HFFc6 (cell line): ENCODE measurements around the gene HCN2. TPM values are rescaled to one million over a fixed set of nuclear protein-coding genes. Genes with fewer than 3 reads are reported as not detected.

ENCODE experiments used
- DNase-seq: peaks from one replicate; pipeline ENCODE4 v3.0.0-alpha.2; 2018
- H3K27ac Mint-ChIP-seq: 2 replicates; pipeline ENCODE4 v1.8.0; 2020; ENCODE audit warnings: mild to moderate bottlenecking, mixed read lengths
- H3K27me3 Mint-ChIP-seq: 2 replicates; pipeline ENCODE4 v1.8.0; 2021; ENCODE audit warnings: mild to moderate bottlenecking, moderate library complexity, mixed read lengths; ENCODE audit not compliant: insufficient read depth
- H3K36me3 Mint-ChIP-seq: 2 replicates; pipeline ENCODE4 v1.8.0; 2021; ENCODE audit warnings: low read depth, mixed read lengths
- H3K4me1 Mint-ChIP-seq: 2 replicates; pipeline ENCODE4 v1.8.0; 2020; ENCODE audit warnings: low read depth, mixed read lengths
- H3K4me3 Mint-ChIP-seq: 2 replicates; pipeline ENCODE4 v1.8.0; 2020; ENCODE audit warnings: mild to moderate bottlenecking, moderate library complexity, mixed read lengths
- H3K9me3 Mint-ChIP-seq: 2 replicates; pipeline ENCODE4 v1.8.0; 2020; ENCODE audit warnings: mild to moderate bottlenecking, mixed read lengths
- total RNA-seq, 6 experiments: library from RNA; stranded (reverse); fragmentation: NEBNext Ultra II Directional; extraction: Animal tissue kit (Norgen Biotek cat#: 25700); gene quantifications; 2 replicates in 1 of 6; 3 replicates in 5 of 6; pipeline ENCODE4 v1.2.3, GENCODE V29; 2021
- TF ChIP-seq, protein P1 (sequence below): fragments of 200-600 bp; sonication (generic); IDR thresholded peaks from 2 replicates; pipeline ENCODE4 v1.5.0; 2021; ENCODE audit warnings: antibody characterized with exemption, mild to moderate bottlenecking

Gene HCN2
- total RNA-seq, 6 experiments from 2014 or later: 2.8 to 3.6 (median 3.1) TPM

DNA sequence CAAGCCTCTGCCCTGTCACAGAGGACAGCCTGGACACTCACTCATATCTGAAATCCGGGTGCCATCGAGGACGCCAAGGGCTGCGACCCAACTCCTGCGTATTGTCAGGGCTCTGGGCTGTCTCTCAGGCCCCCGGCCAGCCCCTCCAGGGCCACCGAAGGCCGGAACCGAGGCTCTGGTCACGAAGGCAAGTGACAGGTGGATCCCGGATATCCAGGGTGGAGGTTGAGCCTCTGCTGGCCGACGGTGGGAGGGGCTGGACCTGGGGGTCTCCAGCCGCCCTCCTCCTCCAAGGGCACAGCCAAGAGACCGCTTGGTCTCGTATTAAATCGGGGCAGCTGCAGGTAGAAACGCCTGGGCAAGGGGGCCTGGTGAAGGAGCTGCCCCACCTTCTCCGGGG is 67.9 kb downstream of the HCN2 start:
- TF ChIP-seq, protein P1, sequence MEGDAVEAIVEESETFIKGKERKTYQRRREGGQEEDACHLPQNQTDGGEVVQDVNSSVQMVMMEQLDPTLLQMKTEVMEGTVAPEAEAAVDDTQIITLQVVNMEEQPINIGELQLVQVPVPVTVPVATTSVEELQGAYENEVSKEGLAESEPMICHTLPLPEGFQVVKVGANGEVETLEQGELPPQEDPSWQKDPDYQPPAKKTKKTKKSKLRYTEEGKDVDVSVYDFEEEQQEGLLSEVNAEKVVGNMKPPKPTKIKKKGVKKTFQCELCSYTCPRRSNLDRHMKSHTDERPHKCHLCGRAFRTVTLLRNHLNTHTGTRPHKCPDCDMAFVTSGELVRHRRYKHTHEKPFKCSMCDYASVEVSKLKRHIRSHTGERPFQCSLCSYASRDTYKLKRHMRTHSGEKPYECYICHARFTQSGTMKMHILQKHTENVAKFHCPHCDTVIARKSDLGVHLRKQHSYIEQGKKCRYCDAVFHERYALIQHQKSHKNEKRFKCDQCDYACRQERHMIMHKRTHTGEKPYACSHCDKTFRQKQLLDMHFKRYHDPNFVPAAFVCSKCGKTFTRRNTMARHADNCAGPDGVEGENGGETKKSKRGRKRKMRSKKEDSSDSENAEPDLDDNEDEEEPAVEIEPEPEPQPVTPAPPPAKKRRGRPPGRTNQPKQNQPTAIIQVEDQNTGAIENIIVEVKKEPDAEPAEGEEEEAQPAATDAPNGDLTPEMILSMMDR: no peak
- peaks cover 18% of the 10 kb centered on the region for H3K4me1 Mint-ChIP-seq
- no peak overlapping the region for H3K27ac Mint-ChIP-seq
- no peak for DNase-seq
- no peaks in the 10 kb centered on the region; the same call in 1 of the 2 replicates for H3K27me3 Mint-ChIP-seq
- H3K9me3 Mint-ChIP-seq: no peaks in the 10 kb centered on the region
- no peaks in the 10 kb centered on the region; the same call in 1 of the 2 replicates for H3K36me3 Mint-ChIP-seq
- no peak overlapping the region for H3K4me3 Mint-ChIP-seq

DNA sequence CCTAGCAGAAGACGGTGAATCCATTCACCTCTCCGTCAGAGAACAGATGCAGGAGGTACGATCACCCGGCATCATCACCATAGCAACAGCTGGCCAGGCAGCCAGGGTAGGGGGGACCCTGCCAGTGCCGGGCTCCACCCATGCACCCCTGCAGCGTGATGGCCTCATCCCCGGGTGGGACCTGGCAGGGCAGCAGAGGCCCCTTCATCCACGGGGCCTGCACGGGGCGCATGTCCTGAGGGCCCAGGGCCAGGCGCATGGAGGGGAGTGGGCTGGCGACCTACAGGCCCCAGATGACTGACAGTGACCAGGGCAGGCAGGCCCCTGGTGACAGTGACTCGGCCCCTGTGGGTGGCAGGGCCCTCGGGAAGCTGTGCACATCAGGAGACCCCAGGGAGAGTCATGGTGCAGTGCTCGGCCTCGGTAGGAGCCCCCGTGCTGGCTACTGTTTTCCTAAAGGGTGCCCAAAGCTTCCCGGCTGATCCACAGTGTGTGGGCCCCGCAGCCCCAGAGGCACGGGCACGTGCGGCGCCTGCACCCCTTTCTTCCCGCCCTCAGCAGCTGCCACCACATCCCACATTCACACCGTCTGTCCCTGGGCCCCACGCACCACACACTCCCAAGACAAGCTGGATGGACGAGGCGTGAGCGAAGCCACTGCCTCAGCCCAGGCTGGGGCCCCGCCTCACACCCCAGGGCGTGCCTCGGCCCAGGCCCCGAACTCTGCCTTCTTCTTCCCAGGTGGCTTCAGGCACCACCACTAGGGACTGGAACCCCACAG is 68.6 kb downstream of the HCN2 start:
- Mint-ChIP-seq H3K4me3 (no peak overlapping the region), H3K36me3 (no peaks in the 10 kb centered on the region; the same call in 1 of the 2 replicates), H3K27me3 (no peaks in the 10 kb centered on the region; the same call in 1 of the 2 replicates), H3K4me1 (peaks cover 18% of the 10 kb centered on the region), H3K27ac (no peak overlapping the region), H3K9me3 (no peaks in the 10 kb centered on the region)
- no peak for DNase-seq
- TF ChIP-seq, protein P1: no peak

GRCh38 chr19:658916-659839 is 69.5 kb downstream of the HCN2 start:
- H3K9me3 Mint-ChIP-seq: no peaks in the 10 kb centered on the region
- no peak overlapping the region for H3K4me3 Mint-ChIP-seq
- H3K4me1 Mint-ChIP-seq: peaks cover 24% of the 10 kb centered on the region
- DNase-seq: no peak
- no peak overlapping the region; the same call in 1 of the 2 replicates for H3K27ac Mint-ChIP-seq
- H3K27me3 Mint-ChIP-seq: peaks cover 3% of the 10 kb centered on the region
- TF ChIP-seq, protein P1: no peak
- no peaks in the 10 kb centered on the region for H3K36me3 Mint-ChIP-seq

DNA sequence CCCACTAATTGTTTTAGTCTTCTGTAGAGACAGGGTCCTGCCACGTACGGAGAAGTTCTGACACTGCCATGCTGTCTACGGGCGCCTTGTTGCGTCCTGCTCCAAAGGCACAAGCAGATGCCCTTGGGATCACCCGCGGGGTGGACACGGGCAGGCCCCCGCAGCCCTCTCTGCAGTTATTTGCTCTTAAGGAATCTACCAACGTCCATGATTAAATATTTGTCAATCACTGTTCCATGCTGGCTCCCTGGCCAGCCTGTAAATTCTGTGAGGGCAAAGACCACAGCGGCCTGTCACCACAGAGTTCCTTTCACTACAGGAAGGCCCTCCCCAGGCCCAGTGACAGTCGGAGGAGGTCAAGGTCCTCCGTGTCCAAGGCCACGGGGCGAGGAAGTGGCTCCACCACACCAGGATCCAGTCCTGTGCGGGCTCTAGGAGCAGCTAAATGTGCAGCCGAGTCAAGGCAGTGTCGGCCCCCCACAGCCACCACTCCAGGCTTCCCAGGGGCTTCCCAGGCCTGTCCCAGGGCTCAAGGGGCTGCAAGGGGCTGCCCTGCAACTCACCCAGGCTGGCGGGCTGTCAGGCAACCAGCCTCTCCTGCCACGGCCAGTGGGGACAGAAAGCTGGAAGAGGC is 71.2 kb downstream of the HCN2 start:
- peak overlapping the region; percentile 78 for H3K27ac Mint-ChIP-seq
- H3K4me1 Mint-ChIP-seq: peaks cover 32% of the 10 kb centered on the region
- H3K36me3 Mint-ChIP-seq: no peaks in the 10 kb centered on the region
- no peak for DNase-seq
- peaks cover 3% of the 10 kb centered on the region for H3K27me3 Mint-ChIP-seq
- H3K4me3 Mint-ChIP-seq: peak overlapping the region; percentile 91
- H3K9me3 Mint-ChIP-seq: no peaks in the 10 kb centered on the region
- TF ChIP-seq, protein P1: no peak

GRCh38 chr19:661427-662196 is 71.9 kb downstream of the HCN2 start:
- Mint-ChIP-seq H3K27me3 (peaks cover 3% of the 10 kb centered on the region), H3K4me1 (peaks cover 32% of the 10 kb centered on the region), H3K4me3 (peak overlapping the region; percentile 91), H3K27ac (peak overlapping the region; percentile 78), H3K9me3 (no peaks in the 10 kb centered on the region), H3K36me3 (no peaks in the 10 kb centered on the region)
- TF ChIP-seq, protein P1: no peak
- DNase-seq: no peak
